ENCODE results near the gene ISOC2. TPM values are rescaled to one million over a fixed set of nuclear protein-coding genes. Genes with fewer than 3 reads are reported as not detected.

ISOC2 gene
- total RNA-seq, 1 donor from 2014 or later: 33.2 TPM

- TF ChIP-seq CTCF (IDR thresholded peaks at IDR 0.05; ENCODE audit: insufficient read depth, low read length, severe bottlenecking): no peak
- no peak for FAIRE-seq
- no peak overlapping the region for H3K4me3 ChIP-seq (ENCODE audit: low read depth, low read length)
- no peak for DNase-seq (ENCODE audit: low read depth)
- peaks cover 5% of the 10 kb centered on the region for H3K27me3 ChIP-seq (ENCODE audit: control insufficient read depth, insufficient read depth, low read length)
- H3K36me3 ChIP-seq (ENCODE audit: control insufficient read depth, insufficient read depth, low read length): no peaks in the 10 kb centered on the region
Observed at GRCh38 chr19:55491546-55492360, 30.3 kb upstream of the ISOC2 start.

- DNase-seq (ENCODE audit: low read depth) (no peak), FAIRE-seq (no peak)
- no peak overlapping the region for H3K4me3 ChIP-seq (ENCODE audit: low read depth, low read length)
- TF ChIP-seq CTCF (IDR thresholded peaks at IDR 0.05; ENCODE audit: insufficient read depth, low read length, severe bottlenecking): no peak
- H3K27me3 ChIP-seq (ENCODE audit: control insufficient read depth, insufficient read depth, low read length): peaks cover 5% of the 10 kb centered on the region
- H3K36me3 ChIP-seq (ENCODE audit: control insufficient read depth, insufficient read depth, low read length): no peaks in the 10 kb centered on the region
Observed at GRCh38 chr19:55490478-55491432, 29.3 kb upstream of the ISOC2 start.

- DNase-seq (ENCODE audit: low read depth) (no peak), FAIRE-seq (no peak)
- Histone ChIP-seq H3K27me3 (ENCODE audit: control insufficient read depth, insufficient read depth, low read length) (peaks cover 5% of the 10 kb centered on the region), H3K4me3 (ENCODE audit: low read depth, low read length) (no peak overlapping the region), H3K36me3 (ENCODE audit: control insufficient read depth, insufficient read depth, low read length) (no peaks in the 10 kb centered on the region)
- no peak for TF ChIP-seq CTCF (IDR thresholded peaks at IDR 0.05; ENCODE audit: insufficient read depth, low read length, severe bottlenecking)
Observed at GRCh38 chr19:55489711-55490477, 28.5 kb upstream of the ISOC2 start.

- Histone ChIP-seq H3K4me3 (ENCODE audit: low read depth, low read length) (no peak overlapping the region), H3K36me3 (ENCODE audit: control insufficient read depth, insufficient read depth, low read length) (no peaks in the 10 kb centered on the region), H3K27me3 (ENCODE audit: control insufficient read depth, insufficient read depth, low read length) (peaks cover 5% of the 10 kb centered on the region)
- DNase-seq (ENCODE audit: low read depth) (no peak), FAIRE-seq (no peak)
- TF ChIP-seq CTCF (IDR thresholded peaks at IDR 0.05; ENCODE audit: insufficient read depth, low read length, severe bottlenecking): no peak
Observed at GRCh38 chr19:55488986-55489710, 27.7 kb upstream of the ISOC2 start.
